ENCODE measurements around the gene TMPRSS11A.

GRCh38 chr4:67877086-67877485 is 86.2 kb downstream of the TMPRSS11A start:
- no peak for TF ChIP-seq EP300 (IDR thresholded peaks at IDR 0.05)
- no peak for TF ChIP-seq CTCF (IDR thresholded peaks at IDR 0.05)
- no peak for TF ChIP-seq POLR2A (IDR thresholded peaks at IDR 0.05; ENCODE audit: low read length)
- TF ChIP-seq CBX2 (IDR thresholded peaks at IDR 0.05; ENCODE audit: borderline replicate concordance, low read depth): no peak
- no peak for TF ChIP-seq GATA3 (IDR thresholded peaks at IDR 0.05; ENCODE audit: borderline replicate concordance)
- no peak for TF ChIP-seq ELK1 (IDR thresholded peaks at IDR 0.05; ENCODE audit: low read depth, low read length)
- no peak for TF ChIP-seq E2F6 (IDR thresholded peaks at IDR 0.05; ENCODE audit: borderline replicate concordance, low read depth)
- no peak for TF ChIP-seq SMC3 (IDR thresholded peaks at IDR 0.05)
- no peak for TF ChIP-seq TP53 (CRISPR knock-in tag; IDR thresholded peaks at IDR 0.05)

Measured in A549 (cell line).